Gastrocnemius medialis (tissue), 4 donors: ENCODE data around the gene WSB1. TPM values are rescaled to one million over a fixed set of nuclear protein-coding genes. Genes with fewer than 3 reads are reported as not detected.
"Not testable (repeated sequence)": the region's sequence is repeated elsewhere in the genome, so short reads cannot be mapped to it uniquely, and the experiment has no call there.

Source experiments
- ATAC-seq, 2 donors: fragments of 150-250 bp; one replicate each; pipeline ENCODE4 v1.9.1; 2016
- DNase-seq, 2 donors: peaks; one replicate each; pipeline ENCODE4 v3.0.0-alpha.2; 2019
- H3K27ac ChIP-seq, 4 donors: fragments of 200-600 bp; sonication (generic); 1 replicate in 1 of 4; 2 replicates in 3 of 4; pipeline ENCODE4 v1.5.1; 2016 to 2018; ENCODE audit warnings: mild to moderate bottlenecking in 2 of 4, moderate library complexity in 1 of 4
- H3K27me3 ChIP-seq, 3 donors: fragments of 200-600 bp; sonication (generic) in 2 of 3; 1 replicate in 1 of 3; 2 replicates in 2 of 3; pipeline versions ENCODE4 v1.5.1 to v1.6.0; 2016 to 2019; ENCODE audit warnings: mild to moderate bottlenecking in 1 of 3, moderate library complexity in 1 of 3
- H3K36me3 ChIP-seq, 2 donors: fragments of 200-600 bp; sonication (generic) in 1 of 2; one replicate each; pipeline ENCODE4 v1.5.1; 2017 to 2018
- H3K4me1 ChIP-seq, 2 donors: fragments of 200-600 bp; sonication (generic) in 1 of 2; one replicate each; pipeline ENCODE4 v1.5.1; 2016 to 2017; ENCODE audit warnings: mild to moderate bottlenecking in 2 of 2
- H3K4me3 ChIP-seq, 4 donors: fragments of 200-600 bp; sonication (generic) in 3 of 4; 1 replicate in 1 of 4; 2 replicates in 3 of 4; pipeline ENCODE4 v1.5.1; 2016 to 2019; ENCODE audit warnings: mild to moderate bottlenecking in 2 of 4
- H3K9me3 ChIP-seq, 3 donors: fragments of 200-600 bp; sonication (generic) in 2 of 3; 1 replicate in 1 of 3; 2 replicates in 2 of 3; pipeline ENCODE4 v1.5.1; 2016 to 2019
- POLR2A ChIP-seq, 2 donors: fragments of 450-650 bp; IDR thresholded peaks; one replicate each; pipeline ENCODE4 v1.6.1; 2017; ENCODE audit warnings: antibody characterized with exemption in 2 of 2, mild to moderate bottlenecking in 2 of 2, moderate library complexity in 2 of 2
- in situ Hi-C, 4 donors: fragments of 200-750 bp; cut with MboI; loops; one replicate each; pipeline versions ENCODE4 v1.15.0 to v1.8.0; 2017; ENCODE audit warnings: low sequenced_read_pairs in 4 of 4
- intact Hi-C: fragments of 100-400 bp; cut with DNase I; formaldehyde crosslinking; loops from one replicate; pipeline ENCODE4 v1.15.1; 2023; ENCODE audit warnings: low total_unique reads
- total RNA-seq, 4 donors: library from RNA; depleted of rRNA; stranded (reverse); fragments of >200 nt; gene quantifications; one replicate each; pipeline versions ENCODE4 v1.1.0 to v1.2.3, GENCODE V29; 2016
- TF ChIP-seq, protein P1 (sequence below), 5 experiments: fragments of 450-650 bp in 3 of 5; fragments of 200-600 bp in 2 of 5; sonication (generic) in 2 of 5; IDR thresholded peaks in 4 of 5; conservative IDR thresholded peaks in 1 of 5; 1 replicate in 4 of 5; 2 replicates in 1 of 5; pipeline ENCODE4 v1.5.1; 2016 to 2019; ENCODE audit warnings: antibody characterized with exemption in 5 of 5, mild to moderate bottlenecking in 3 of 5, moderate library complexity in 3 of 5

The WSB1 gene
- total RNA-seq, 4 donors from 2014 or later: 15.8 to 48.1 (median 20.4) TPM

GRCh38 chr17:27269974-27270373 is 23.9 kb upstream of the WSB1 start:
- H3K27me3 ChIP-seq: no peaks in the 10 kb centered on the region
- DNase-seq (no peak), ATAC-seq (no peak)
- H3K4me3 ChIP-seq: no peak overlapping the region
- no peaks in the 10 kb centered on the region for H3K36me3 ChIP-seq
- no peaks in the 10 kb centered on the region for H3K9me3 ChIP-seq
- intact Hi-C loops (no loop called here), in situ Hi-C loops (loop anchor here in 1 of 4 donors (10.0 kb wide), 1 partner anchor 55 kb away; no protein-coding TSS in a partner anchor)
- H3K4me1 ChIP-seq: no peaks in the 10 kb centered on the region
- no peak for TF ChIP-seq POLR2A (IDR thresholded peaks at IDR 0.05)
- TF ChIP-seq, protein P1, sequence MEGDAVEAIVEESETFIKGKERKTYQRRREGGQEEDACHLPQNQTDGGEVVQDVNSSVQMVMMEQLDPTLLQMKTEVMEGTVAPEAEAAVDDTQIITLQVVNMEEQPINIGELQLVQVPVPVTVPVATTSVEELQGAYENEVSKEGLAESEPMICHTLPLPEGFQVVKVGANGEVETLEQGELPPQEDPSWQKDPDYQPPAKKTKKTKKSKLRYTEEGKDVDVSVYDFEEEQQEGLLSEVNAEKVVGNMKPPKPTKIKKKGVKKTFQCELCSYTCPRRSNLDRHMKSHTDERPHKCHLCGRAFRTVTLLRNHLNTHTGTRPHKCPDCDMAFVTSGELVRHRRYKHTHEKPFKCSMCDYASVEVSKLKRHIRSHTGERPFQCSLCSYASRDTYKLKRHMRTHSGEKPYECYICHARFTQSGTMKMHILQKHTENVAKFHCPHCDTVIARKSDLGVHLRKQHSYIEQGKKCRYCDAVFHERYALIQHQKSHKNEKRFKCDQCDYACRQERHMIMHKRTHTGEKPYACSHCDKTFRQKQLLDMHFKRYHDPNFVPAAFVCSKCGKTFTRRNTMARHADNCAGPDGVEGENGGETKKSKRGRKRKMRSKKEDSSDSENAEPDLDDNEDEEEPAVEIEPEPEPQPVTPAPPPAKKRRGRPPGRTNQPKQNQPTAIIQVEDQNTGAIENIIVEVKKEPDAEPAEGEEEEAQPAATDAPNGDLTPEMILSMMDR (IDR thresholded peaks at IDR 0.05 in 4 of 5, conservative IDR thresholded peaks at IDR 0.05 in 1 of 5): no peak
- H3K27ac ChIP-seq: no peak overlapping the region

GRCh38 chr17:27276653-27277156 is 17.2 kb upstream of the WSB1 start:
- TF ChIP-seq, protein P1 (IDR thresholded peaks at IDR 0.05 in 4 of 5, conservative IDR thresholded peaks at IDR 0.05 in 1 of 5): no peak
- TF ChIP-seq POLR2A (IDR thresholded peaks at IDR 0.05): no peak
- H3K36me3 ChIP-seq: no peaks in the 10 kb centered on the region
- DNase-seq (no peak), ATAC-seq (no peak)
- intact Hi-C loops: no loop called here
- in situ Hi-C loops: no loop called here
- no peak overlapping the region for H3K27ac ChIP-seq
- H3K27me3 ChIP-seq: no peaks in the 10 kb centered on the region
- no peaks in the 10 kb centered on the region for H3K4me1 ChIP-seq
- no peak overlapping the region for H3K4me3 ChIP-seq
- H3K9me3 ChIP-seq: no peaks in the 10 kb centered on the region

- ATAC-seq, intact Hi-C loops, H3K27me3 ChIP-seq, H3K4me3 ChIP-seq, in situ Hi-C loops, H3K4me1 ChIP-seq, H3K9me3 ChIP-seq, H3K36me3 ChIP-seq, DNase-seq, H3K27ac ChIP-seq: not testable (repeated sequence)
Observed at GRCh38 chr17:27279132-27279531, 14.8 kb upstream of the WSB1 start.

- H3K4me1 ChIP-seq: peaks cover 0 to 7% of the 10 kb centered on the region in 2 donors
- intact Hi-C loops: no loop called here
Observed at GRCh38 chr17:27280527-27280926, 13.4 kb upstream of the WSB1 start.

DNA sequence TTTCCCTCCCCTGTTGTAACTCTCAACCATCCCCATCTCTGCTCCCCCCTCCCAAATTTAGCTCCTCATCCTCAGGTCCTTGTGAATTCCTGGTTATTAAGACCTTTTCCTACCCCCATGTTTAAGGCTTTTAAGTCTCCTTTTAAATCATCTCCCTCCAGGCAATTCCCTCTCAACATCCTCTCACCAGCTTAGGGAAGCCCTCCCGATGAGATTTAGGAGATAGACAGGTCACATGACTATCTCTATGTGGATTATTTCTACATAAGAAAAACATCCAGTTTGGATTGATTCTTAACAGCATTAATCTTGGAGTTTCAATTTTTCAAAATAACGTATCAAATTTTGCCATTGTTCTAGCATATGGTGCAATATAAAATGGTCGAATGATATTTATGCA is 12.5 kb upstream of the WSB1 start:
- Histone ChIP-seq H3K4me3 (no peak overlapping the region), H3K27me3 (no peaks in the 10 kb centered on the region), H3K27ac (no peak overlapping the region), H3K36me3 (no peaks in the 10 kb centered on the region), H3K4me1 (peaks cover 0 to 7% of the 10 kb centered on the region in 2 donors), H3K9me3 (no peaks in the 10 kb centered on the region)
- in situ Hi-C loops (no loop called here), intact Hi-C loops (no loop called here)
- DNase-seq (no peak), ATAC-seq (no peak)
- TF ChIP-seq POLR2A (IDR thresholded peaks at IDR 0.05): no peak
- TF ChIP-seq, protein P1 (IDR thresholded peaks at IDR 0.05 in 4 of 5, conservative IDR thresholded peaks at IDR 0.05 in 1 of 5): no peak

More at GRCh38 chr17:27280527-27280926, 13.4 kb upstream of the WSB1 start:
- ATAC-seq (no peak), DNase-seq (no peak)
- Histone ChIP-seq H3K9me3 (no peaks in the 10 kb centered on the region), H3K36me3 (no peaks in the 10 kb centered on the region), H3K27me3 (no peaks in the 10 kb centered on the region), H3K27ac (no peak overlapping the region), H3K4me3 (no peak overlapping the region)
- in situ Hi-C loops: no loop called here
- TF ChIP-seq, protein P1 (IDR thresholded peaks at IDR 0.05 in 4 of 5, conservative IDR thresholded peaks at IDR 0.05 in 1 of 5): no peak
- TF ChIP-seq POLR2A (IDR thresholded peaks at IDR 0.05): no peak
